Measurements from ENCODE around the gene HHATL.

Gene HHATL

GRCh38 chr3:42686832-42687650, 15.6 kb downstream of the HHATL start:
- H2AFZ ChIP-seq (ENCODE audit: low read length) = no peak overlapping the region
- DNase-seq (ENCODE audit: low spot score) = no peak
- H3K4me3 ChIP-seq (ENCODE audit: low read length in 2 of 2) = no peak overlapping the region

GRCh38 chr3:42685891-42686820, 16.4 kb downstream of the HHATL start:
- Histone ChIP-seq H3K4me1 (ENCODE audit: control insufficient read depth in 2 of 2, insufficient read depth in 1 of 2, low read depth in 1 of 2, low read length in 2 of 2) (peaks cover 0 to 11% of the 10 kb centered on the region in 2 donors), H3K18ac (ENCODE audit: low read length) (peak overlapping the region; percentile 19), H3K14ac (ENCODE audit: low read length) (peak overlapping the region; percentile 96), H3K27ac (replicated peaks; ENCODE audit: low read length) (no peak overlapping the region), H3K4ac (ENCODE audit: low read length) (no peak overlapping the region), H3K79me1 (ENCODE audit: low read depth, low read length) (no peaks in the 10 kb centered on the region), H2BK12ac (ENCODE audit: low read length) (peak overlapping the region; percentile 46), H3K23ac (ENCODE audit: low read depth, low read length, poor library complexity) (peak overlapping the region; percentile 77), H2AFZ (ENCODE audit: low read length) (no peak overlapping the region), H3K36me3 (replicated peaks in 1 of 2; ENCODE audit: control insufficient read depth in 2 of 2, insufficient read depth in 2 of 2, low read length in 2 of 2) (no peaks in the 10 kb centered on the region), H3K9me3 (replicated peaks in 1 of 2; ENCODE audit: control insufficient read depth in 2 of 2, insufficient read depth in 1 of 2, low read depth in 1 of 2, low read length in 2 of 2) (no peaks in the 10 kb centered on the region), H3K9ac (ENCODE audit: low read depth, low read length, poor library complexity) (no peak overlapping the region), H4K91ac (ENCODE audit: low read depth, low read length, poor library complexity) (peak overlapping the region; percentile 74), H3K27me3 (ENCODE audit: control insufficient read depth in 3 of 3, insufficient read depth in 3 of 3, low read depth in 1 of 3, low read length in 3 of 3) (peaks cover 0 to 11% (median 0%) of the 10 kb centered on the region in 3 experiments), H3K4me2 (ENCODE audit: insufficient read depth, low read length, poor library complexity, severe bottlenecking) (no peak overlapping the region), H2BK5ac (ENCODE audit: low read length) (no peak overlapping the region), H2AK5ac (ENCODE audit: low read depth, low read length) (no peak overlapping the region), H4K8ac (ENCODE audit: low read depth, low read length) (no peak overlapping the region), H3K4me3 (ENCODE audit: low read length in 2 of 2) (peak overlapping the region in 1 of 2 donors; percentile 16), H2BK120ac (ENCODE audit: low read depth, low read length) (peak overlapping the region; percentile 7), H2BK15ac (ENCODE audit: low read length) (no peak overlapping the region)
- no peak for DNase-seq (ENCODE audit: low spot score)
- WGBS, 2 donors (ENCODE audit: extremely low coverage in 2 of 2, insufficient read length in 2 of 2, insufficient replicate concordance in 1 of 2) = no CpG with 5 or more reads among the region's 80 CpGs

More at GRCh38 chr3:42686832-42687650, 15.6 kb downstream of the HHATL start:
- Histone ChIP-seq H4K91ac (ENCODE audit: low read depth, low read length, poor library complexity) (no peak overlapping the region), H2BK5ac (ENCODE audit: low read length) (no peak overlapping the region), H3K9ac (ENCODE audit: low read depth, low read length, poor library complexity) (no peak overlapping the region), H3K36me3 (replicated peaks in 1 of 2; ENCODE audit: control insufficient read depth in 2 of 2, insufficient read depth in 2 of 2, low read length in 2 of 2) (no peaks in the 10 kb centered on the region), H3K9me3 (replicated peaks in 1 of 2; ENCODE audit: control insufficient read depth in 2 of 2, insufficient read depth in 1 of 2, low read depth in 1 of 2, low read length in 2 of 2) (no peaks in the 10 kb centered on the region), H3K27me3 (ENCODE audit: control insufficient read depth in 3 of 3, insufficient read depth in 3 of 3, low read depth in 1 of 3, low read length in 3 of 3) (peaks cover 0 to 15% (median 0%) of the 10 kb centered on the region in 3 experiments), H2BK12ac (ENCODE audit: low read length) (no peak overlapping the region), H3K27ac (replicated peaks; ENCODE audit: low read length) (no peak overlapping the region), H2BK120ac (ENCODE audit: low read depth, low read length) (no peak overlapping the region), H4K8ac (ENCODE audit: low read depth, low read length) (no peak overlapping the region), H3K4me1 (ENCODE audit: control insufficient read depth in 2 of 2, insufficient read depth in 1 of 2, low read depth in 1 of 2, low read length in 2 of 2) (peaks cover 0 to 11% of the 10 kb centered on the region in 2 donors), H3K18ac (ENCODE audit: low read length) (no peak overlapping the region), H3K4ac (ENCODE audit: low read length) (no peak overlapping the region), H2AK5ac (ENCODE audit: low read depth, low read length) (no peak overlapping the region), H3K14ac (ENCODE audit: low read length) (no peak overlapping the region), H3K4me2 (ENCODE audit: insufficient read depth, low read length, poor library complexity, severe bottlenecking) (no peak overlapping the region), H2BK15ac (ENCODE audit: low read length) (no peak overlapping the region), H3K23ac (ENCODE audit: low read depth, low read length, poor library complexity) (no peak overlapping the region), H3K79me1 (ENCODE audit: low read depth, low read length) (no peaks in the 10 kb centered on the region)
- no CpG with 5 or more reads among the region's 7 CpGs for WGBS, 2 donors (ENCODE audit: extremely low coverage in 2 of 2, insufficient read length in 2 of 2, insufficient replicate concordance in 1 of 2)

GRCh38 chr3:42685363-42685881, 17.2 kb downstream of the HHATL start, which contains the start of gene KLHL40:
TSS of gene KLHL40 (plus strand) at chr3:42685537. CDS start at chr3:42685619, 82 bp downstream.
- H3K18ac ChIP-seq (ENCODE audit: low read length) = peak within 1 kb of the TSS; percentile 53
- peaks cover 0 to 11% of the 10 kb centered on the region in 2 donors for H3K4me1 ChIP-seq (ENCODE audit: control insufficient read depth in 2 of 2, insufficient read depth in 1 of 2, low read depth in 1 of 2, low read length in 2 of 2)
- no peak for DNase-seq (ENCODE audit: low spot score)
- whole genome bisulfite sequencing, 2 donors (ENCODE audit: extremely low coverage in 2 of 2, insufficient read length in 2 of 2, insufficient replicate concordance in 1 of 2) = no CpG with 5 or more reads among the region's 34 CpGs
- peak within 1 kb of the TSS; percentile 96 for H3K14ac ChIP-seq (ENCODE audit: low read length)
- peaks cover 0 to 7% (median 0%) of the 10 kb centered on the region in 3 experiments for H3K27me3 ChIP-seq (ENCODE audit: control insufficient read depth in 3 of 3, insufficient read depth in 3 of 3, low read depth in 1 of 3, low read length in 3 of 3)
- peak within 1 kb of the TSS in 1 of 2 donors; percentile 16 for H3K4me3 ChIP-seq (ENCODE audit: low read length in 2 of 2)
- H2AFZ ChIP-seq (ENCODE audit: low read length) = no peak within 1 kb of the TSS
- H4K91ac ChIP-seq (ENCODE audit: low read depth, low read length, poor library complexity) = peak within 1 kb of the TSS; percentile 74
- no peak within 1 kb of the TSS for H3K4me2 ChIP-seq (ENCODE audit: insufficient read depth, low read length, poor library complexity, severe bottlenecking)
- H2BK120ac ChIP-seq (ENCODE audit: low read depth, low read length) = peak within 1 kb of the TSS; percentile 7
- peak within 1 kb of the TSS; percentile 77 for H3K23ac ChIP-seq (ENCODE audit: low read depth, low read length, poor library complexity)
- H3K27ac ChIP-seq (replicated peaks; ENCODE audit: low read length) = no peak within 1 kb of the TSS
- H2BK15ac ChIP-seq (ENCODE audit: low read length) = no peak within 1 kb of the TSS
- no peak within 1 kb of the TSS for H4K8ac ChIP-seq (ENCODE audit: low read depth, low read length)
- H2AK5ac ChIP-seq (ENCODE audit: low read depth, low read length) = no peak within 1 kb of the TSS
- H2BK12ac ChIP-seq (ENCODE audit: low read length) = peak within 1 kb of the TSS; percentile 46
- H2BK5ac ChIP-seq (ENCODE audit: low read length) = peak within 1 kb of the TSS; percentile 49
- H3K36me3 ChIP-seq (replicated peaks in 1 of 2; ENCODE audit: control insufficient read depth in 2 of 2, insufficient read depth in 2 of 2, low read length in 2 of 2) = no peaks in the 10 kb centered on the region
- no peaks in the 10 kb centered on the region for H3K79me1 ChIP-seq (ENCODE audit: low read depth, low read length)
- H3K9ac ChIP-seq (ENCODE audit: low read depth, low read length, poor library complexity) = no peak within 1 kb of the TSS
- H3K4ac ChIP-seq (ENCODE audit: low read length) = peak within 1 kb of the TSS; percentile 38
- no peaks in the 10 kb centered on the region for H3K9me3 ChIP-seq (replicated peaks in 1 of 2; ENCODE audit: control insufficient read depth in 2 of 2, insufficient read depth in 1 of 2, low read depth in 1 of 2, low read length in 2 of 2)
